Panc1 (cell line): Measurements from ENCODE around the gene INPP4A.

ENCODE experiments used
- CTCF ChIP-seq: fragments of 450-650 bp; IDR thresholded peaks from 2 replicates; pipeline ENCODE4 v1.5.1; 2017; ENCODE audit warnings: mild to moderate bottlenecking
- POLR2AphosphoS5 ChIP-seq: IDR thresholded peaks from 2 replicates; pipeline ENCODE4 v1.6.1; 2012; ENCODE audit warnings: mild to moderate bottlenecking, low read depth, low read length, moderate library complexity
- REST ChIP-seq, 2 experiments: IDR thresholded peaks; 2 replicates each; pipeline ENCODE4 v1.6.1; 2011 to 2012; ENCODE audit warnings: low read depth in 2 of 2, control low read depth in 1 of 2, low read length in 1 of 2, mild to moderate bottlenecking in 1 of 2, moderate library complexity in 1 of 2; ENCODE audit not compliant: insufficient read depth in 1 of 2
- SIN3A ChIP-seq: IDR thresholded peaks from 2 replicates; pipeline ENCODE4 v1.6.1; 2012; ENCODE audit warnings: low read depth, mild to moderate bottlenecking, low read length, moderate library complexity, borderline replicate concordance; ENCODE audit not compliant: insufficient read depth

- TF ChIP-seq CTCF (no peak), SIN3A (no peak), POLR2AphosphoS5 (no peak), REST (IDR thresholded peaks at IDR 0.05; ENCODE audit: insufficient read depth in 1 of 2, low read depth in 2 of 2, low read length in 1 of 2) (no peak)
Observed at GRCh38 chr2:98422449-98422848, 22.2 kb upstream of the INPP4A start.
